ENCODE measurements around the gene ACER2. TPM values are rescaled to one million over a fixed set of nuclear protein-coding genes. Genes with fewer than 3 reads are reported as not detected.
"Not testable (repeated sequence)": the region's sequence is repeated elsewhere in the genome, so short reads cannot be mapped to it uniquely, and the experiment has no call there.

The ACER2 gene
- total RNA-seq, 1 experiment from 2014 or later = 8.8 TPM

DNA sequence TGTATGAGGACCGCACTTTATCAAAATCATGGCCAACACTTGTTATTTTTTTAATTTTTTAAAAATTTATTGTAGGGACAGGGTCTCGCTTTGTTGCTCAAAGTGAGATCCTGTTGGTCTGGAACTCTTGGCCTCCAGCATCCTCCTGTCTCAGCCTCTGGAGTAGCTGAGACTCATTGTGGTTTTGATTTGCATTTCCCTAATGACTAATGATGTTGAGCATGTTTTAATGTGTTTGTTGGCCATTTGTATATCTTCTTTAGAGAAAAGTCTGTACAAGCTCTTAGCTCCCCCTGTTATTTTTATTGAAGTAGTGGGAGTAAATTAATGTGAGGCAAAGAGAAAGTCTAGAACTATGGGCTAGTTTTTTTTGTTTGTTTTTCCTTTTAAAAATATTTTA lies 27.2 kb upstream of the ACER2 start:
- Mint-ChIP-seq H3K9me3 (no peaks in the 10 kb centered on the region), H3K27me3 (ENCODE audit: low read depth) (no peaks in the 10 kb centered on the region), H3K27ac (no peak overlapping the region), H3K4me3 (no peak overlapping the region), H3K4me1 (peaks cover 31% of the 10 kb centered on the region), H3K36me3 (peaks cover 35% of the 10 kb centered on the region)
- no peak for TF ChIP-seq MYBL2 (CRISPR knock-in tag; IDR thresholded peaks at IDR 0.05)
- no peak for TF ChIP-seq CREB1 (CRISPR knock-in tag; IDR thresholded peaks at IDR 0.05)
- TF ChIP-seq ZNF317 (CRISPR knock-in tag; IDR thresholded peaks at IDR 0.05; ENCODE audit: borderline replicate concordance, low read depth) = no peak
- no peak for TF ChIP-seq ZNF232 (CRISPR knock-in tag; IDR thresholded peaks at IDR 0.05)
- no peak for TF ChIP-seq ESRRA (CRISPR knock-in tag; IDR thresholded peaks at IDR 0.05; ENCODE audit: borderline replicate concordance)
- TF ChIP-seq ZNF416 (CRISPR knock-in tag; IDR thresholded peaks at IDR 0.05) = no peak
- no peak for TF ChIP-seq OVOL2 (CRISPR knock-in tag; IDR thresholded peaks at IDR 0.05; ENCODE audit: borderline replicate concordance)
- TF ChIP-seq, protein P1, sequence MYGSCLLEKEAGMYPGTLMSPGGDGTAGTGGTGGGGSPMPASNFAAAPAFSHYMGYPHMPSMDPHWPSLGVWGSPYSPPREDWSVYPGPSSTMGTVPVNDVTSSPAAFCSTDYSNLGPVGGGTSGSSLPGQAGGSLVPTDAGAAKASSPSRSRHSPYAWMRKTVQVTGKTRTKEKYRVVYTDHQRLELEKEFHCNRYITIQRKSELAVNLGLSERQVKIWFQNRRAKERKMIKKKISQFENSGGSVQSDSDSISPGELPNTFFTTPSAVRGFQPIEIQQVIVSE (CRISPR knock-in tag; IDR thresholded peaks at IDR 0.05; ENCODE audit: borderline replicate concordance) = no peak
- TF ChIP-seq JAZF1 (CRISPR knock-in tag; IDR thresholded peaks at IDR 0.05) = no peak
- no peak for TF ChIP-seq ZBTB21 (CRISPR knock-in tag; IDR thresholded peaks at IDR 0.05; ENCODE audit: borderline replicate concordance)
- TF ChIP-seq, protein P2, sequence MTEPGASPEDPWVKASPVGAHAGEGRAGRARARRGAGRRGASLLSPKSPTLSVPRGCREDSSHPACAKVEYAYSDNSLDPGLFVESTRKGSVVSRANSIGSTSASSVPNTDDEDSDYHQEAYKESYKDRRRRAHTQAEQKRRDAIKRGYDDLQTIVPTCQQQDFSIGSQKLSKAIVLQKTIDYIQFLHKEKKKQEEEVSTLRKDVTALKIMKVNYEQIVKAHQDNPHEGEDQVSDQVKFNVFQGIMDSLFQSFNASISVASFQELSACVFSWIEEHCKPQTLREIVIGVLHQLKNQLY (CRISPR knock-in tag; IDR thresholded peaks at IDR 0.05) = no peak
- TF ChIP-seq, protein P3, sequence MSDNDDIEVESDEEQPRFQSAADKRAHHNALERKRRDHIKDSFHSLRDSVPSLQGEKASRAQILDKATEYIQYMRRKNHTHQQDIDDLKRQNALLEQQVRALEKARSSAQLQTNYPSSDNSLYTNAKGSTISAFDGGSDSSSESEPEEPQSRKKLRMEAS (CRISPR knock-in tag; IDR thresholded peaks at IDR 0.05) = no peak
- ChIA-PET CTCF (no interaction called here), POLR2A (no interaction called here)
- ATAC-seq (no peak), DNase-seq (ENCODE audit: low spot score) (no peak)

DNA sequence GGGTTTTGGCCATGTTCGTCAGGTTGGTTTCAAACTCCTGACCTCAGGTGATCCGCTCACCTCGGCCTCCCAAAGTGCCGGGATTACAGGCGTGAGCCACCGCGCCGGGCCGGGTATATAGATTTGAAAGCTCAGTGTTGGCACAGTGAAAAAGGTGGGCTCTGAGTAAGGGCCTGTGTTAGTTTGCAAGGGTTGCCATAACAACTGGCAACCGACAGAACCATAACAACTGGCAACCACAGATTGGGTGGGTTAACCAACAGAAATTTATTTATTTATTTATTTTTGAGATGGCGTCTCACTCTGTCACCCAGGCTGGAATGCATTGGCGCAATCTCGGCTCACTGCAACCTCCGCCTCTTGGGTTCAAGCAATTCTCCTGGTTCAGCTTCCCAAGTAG lies 23.6 kb upstream of the ACER2 start:
- ATAC-seq; H3K4me1 Mint-ChIP-seq; H3K36me3 Mint-ChIP-seq; H3K9me3 Mint-ChIP-seq; H3K27ac Mint-ChIP-seq; POLR2A ChIA-PET; DNase-seq (ENCODE audit: low spot score); CTCF ChIA-PET; H3K4me3 Mint-ChIP-seq; H3K27me3 Mint-ChIP-seq (ENCODE audit: low read depth): not testable (repeated sequence)

DNA sequence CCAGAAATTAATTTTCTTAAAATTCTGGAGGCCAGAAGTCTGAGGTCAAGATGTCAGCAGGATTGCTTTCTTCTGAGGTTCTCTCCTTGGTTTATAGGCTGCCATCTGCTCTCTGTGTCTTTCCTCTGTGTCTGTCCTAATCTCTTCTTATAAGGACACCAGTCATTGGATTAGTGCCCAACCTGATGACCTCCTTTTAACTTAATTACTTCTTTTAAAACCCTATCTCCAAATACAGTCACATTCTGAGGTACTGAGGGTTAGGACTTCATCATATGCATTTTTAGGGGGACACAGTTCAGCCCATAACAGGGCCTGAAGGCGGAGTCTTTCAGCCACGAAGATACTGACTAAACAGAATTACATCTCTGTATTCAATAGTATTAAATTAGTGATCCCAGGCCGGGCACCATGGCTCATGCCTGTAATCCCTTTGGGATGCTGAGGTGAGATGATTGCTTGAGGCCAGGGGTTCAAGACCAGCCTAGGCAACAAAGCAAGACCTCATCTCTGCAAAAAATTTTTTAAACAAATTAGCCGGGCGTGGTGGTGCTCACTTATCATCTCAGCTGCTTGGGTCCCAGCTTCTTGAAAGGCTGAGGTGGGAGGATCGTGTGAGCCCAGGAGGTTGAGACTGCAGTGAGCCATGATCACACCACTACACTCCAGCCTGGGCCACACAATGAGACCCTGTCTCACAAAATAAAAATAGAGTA lies 22.9 kb upstream of the ACER2 start:
- ChIA-PET CTCF (no interaction called here), POLR2A (no interaction called here)
- no peaks in the 10 kb centered on the region for H3K36me3 Mint-ChIP-seq
- no peaks in the 10 kb centered on the region; the same call in 1 of the 2 replicates for H3K27me3 Mint-ChIP-seq (ENCODE audit: low read depth)
- H3K4me1 Mint-ChIP-seq = peaks cover 4% of the 10 kb centered on the region
- no peak overlapping the region for H3K27ac Mint-ChIP-seq
- no peak for ATAC-seq
- no peak overlapping the region for H3K4me3 Mint-ChIP-seq
- DNase-seq (ENCODE audit: low spot score) = no peak
- H3K9me3 Mint-ChIP-seq = peaks cover 6% of the 10 kb centered on the region; the same call in 1 of the 2 replicates
- TF ChIP-seq, protein P4, sequence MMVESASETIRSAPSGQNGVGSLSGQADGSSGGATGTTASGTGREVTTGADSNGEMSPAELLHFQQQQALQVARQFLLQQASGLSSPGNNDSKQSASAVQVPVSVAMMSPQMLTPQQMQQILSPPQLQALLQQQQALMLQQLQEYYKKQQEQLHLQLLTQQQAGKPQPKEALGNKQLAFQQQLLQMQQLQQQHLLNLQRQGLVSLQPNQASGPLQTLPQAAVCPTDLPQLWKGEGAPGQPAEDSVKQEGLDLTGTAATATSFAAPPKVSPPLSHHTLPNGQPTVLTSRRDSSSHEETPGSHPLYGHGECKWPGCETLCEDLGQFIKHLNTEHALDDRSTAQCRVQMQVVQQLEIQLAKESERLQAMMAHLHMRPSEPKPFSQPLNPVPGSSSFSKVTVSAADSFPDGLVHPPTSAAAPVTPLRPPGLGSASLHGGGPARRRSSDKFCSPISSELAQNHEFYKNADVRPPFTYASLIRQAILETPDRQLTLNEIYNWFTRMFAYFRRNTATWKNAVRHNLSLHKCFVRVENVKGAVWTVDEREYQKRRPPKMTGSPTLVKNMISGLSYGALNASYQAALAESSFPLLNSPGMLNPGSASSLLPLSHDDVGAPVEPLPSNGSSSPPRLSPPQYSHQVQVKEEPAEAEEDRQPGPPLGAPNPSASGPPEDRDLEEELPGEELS (CRISPR knock-in tag; IDR thresholded peaks at IDR 0.05) = no peak
- TF ChIP-seq, protein P5, sequence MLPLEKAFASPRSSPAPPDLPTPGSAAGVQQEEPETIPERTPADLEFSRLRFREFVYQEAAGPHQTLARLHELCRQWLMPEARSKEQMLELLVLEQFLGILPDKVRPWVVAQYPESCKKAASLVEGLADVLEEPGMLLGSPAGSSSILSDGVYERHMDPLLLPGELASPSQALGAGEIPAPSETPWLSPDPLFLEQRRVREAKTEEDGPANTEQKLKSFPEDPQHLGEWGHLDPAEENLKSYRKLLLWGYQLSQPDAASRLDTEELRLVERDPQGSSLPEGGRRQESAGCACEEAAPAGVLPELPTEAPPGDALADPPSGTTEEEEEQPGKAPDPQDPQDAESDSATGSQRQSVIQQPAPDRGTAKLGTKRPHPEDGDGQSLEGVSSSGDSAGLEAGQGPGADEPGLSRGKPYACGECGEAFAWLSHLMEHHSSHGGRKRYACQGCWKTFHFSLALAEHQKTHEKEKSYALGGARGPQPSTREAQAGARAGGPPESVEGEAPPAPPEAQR (CRISPR knock-in tag; IDR thresholded peaks at IDR 0.05) = no peak
- TF ChIP-seq GRHL2 (CRISPR knock-in tag; IDR thresholded peaks at IDR 0.05; ENCODE audit: insufficient replicate concordance, severe bottlenecking) (no peak), ATF1 (CRISPR knock-in tag; IDR thresholded peaks at IDR 0.05) (no peak), GABPB1 (CRISPR knock-in tag; IDR thresholded peaks at IDR 0.05) (no peak)
- TF ChIP-seq, protein P6, sequence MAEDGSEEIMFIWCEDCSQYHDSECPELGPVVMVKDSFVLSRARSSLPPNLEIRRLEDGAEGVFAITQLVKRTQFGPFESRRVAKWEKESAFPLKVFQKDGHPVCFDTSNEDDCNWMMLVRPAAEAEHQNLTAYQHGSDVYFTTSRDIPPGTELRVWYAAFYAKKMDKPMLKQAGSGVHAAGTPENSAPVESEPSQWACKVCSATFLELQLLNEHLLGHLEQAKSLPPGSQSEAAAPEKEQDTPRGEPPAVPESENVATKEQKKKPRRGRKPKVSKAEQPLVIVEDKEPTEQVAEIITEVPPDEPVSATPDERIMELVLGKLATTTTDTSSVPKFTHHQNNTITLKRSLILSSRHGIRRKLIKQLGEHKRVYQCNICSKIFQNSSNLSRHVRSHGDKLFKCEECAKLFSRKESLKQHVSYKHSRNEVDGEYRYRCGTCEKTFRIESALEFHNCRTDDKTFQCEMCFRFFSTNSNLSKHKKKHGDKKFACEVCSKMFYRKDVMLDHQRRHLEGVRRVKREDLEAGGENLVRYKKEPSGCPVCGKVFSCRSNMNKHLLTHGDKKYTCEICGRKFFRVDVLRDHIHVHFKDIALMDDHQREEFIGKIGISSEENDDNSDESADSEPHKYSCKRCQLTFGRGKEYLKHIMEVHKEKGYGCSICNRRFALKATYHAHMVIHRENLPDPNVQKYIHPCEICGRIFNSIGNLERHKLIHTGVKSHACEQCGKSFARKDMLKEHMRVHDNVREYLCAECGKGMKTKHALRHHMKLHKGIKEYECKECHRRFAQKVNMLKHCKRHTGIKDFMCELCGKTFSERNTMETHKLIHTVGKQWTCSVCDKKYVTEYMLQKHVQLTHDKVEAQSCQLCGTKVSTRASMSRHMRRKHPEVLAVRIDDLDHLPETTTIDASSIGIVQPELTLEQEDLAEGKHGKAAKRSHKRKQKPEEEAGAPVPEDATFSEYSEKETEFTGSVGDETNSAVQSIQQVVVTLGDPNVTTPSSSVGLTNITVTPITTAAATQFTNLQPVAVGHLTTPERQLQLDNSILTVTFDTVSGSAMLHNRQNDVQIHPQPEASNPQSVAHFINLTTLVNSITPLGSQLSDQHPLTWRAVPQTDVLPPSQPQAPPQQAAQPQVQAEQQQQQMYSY (CRISPR knock-in tag; IDR thresholded peaks at IDR 0.05) = no peak
- TF ChIP-seq, protein P7, sequence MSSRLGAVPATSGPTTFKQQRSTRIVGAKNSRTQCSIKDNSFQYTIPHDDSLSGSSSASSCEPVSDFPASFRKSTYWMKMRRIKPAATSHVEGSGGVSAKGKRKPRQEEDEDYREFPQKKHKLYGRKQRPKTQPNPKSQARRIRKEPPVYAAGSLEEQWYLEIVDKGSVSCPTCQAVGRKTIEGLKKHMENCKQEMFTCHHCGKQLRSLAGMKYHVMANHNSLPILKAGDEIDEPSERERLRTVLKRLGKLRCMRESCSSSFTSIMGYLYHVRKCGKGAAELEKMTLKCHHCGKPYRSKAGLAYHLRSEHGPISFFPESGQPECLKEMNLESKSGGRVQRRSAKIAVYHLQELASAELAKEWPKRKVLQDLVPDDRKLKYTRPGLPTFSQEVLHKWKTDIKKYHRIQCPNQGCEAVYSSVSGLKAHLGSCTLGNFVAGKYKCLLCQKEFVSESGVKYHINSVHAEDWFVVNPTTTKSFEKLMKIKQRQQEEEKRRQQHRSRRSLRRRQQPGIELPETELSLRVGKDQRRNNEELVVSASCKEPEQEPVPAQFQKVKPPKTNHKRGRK (CRISPR knock-in tag; IDR thresholded peaks at IDR 0.05; ENCODE audit: borderline replicate concordance) = no peak
- TF ChIP-seq, protein P8, sequence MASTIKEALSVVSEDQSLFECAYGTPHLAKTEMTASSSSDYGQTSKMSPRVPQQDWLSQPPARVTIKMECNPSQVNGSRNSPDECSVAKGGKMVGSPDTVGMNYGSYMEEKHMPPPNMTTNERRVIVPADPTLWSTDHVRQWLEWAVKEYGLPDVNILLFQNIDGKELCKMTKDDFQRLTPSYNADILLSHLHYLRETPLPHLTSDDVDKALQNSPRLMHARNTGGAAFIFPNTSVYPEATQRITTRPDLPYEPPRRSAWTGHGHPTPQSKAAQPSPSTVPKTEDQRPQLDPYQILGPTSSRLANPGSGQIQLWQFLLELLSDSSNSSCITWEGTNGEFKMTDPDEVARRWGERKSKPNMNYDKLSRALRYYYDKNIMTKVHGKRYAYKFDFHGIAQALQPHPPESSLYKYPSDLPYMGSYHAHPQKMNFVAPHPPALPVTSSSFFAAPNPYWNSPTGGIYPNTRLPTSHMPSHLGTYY (CRISPR knock-in tag; IDR thresholded peaks at IDR 0.05) = no peak
